Measurements from ENCODE around the gene MYL5. TPM values are rescaled to one million over a fixed set of nuclear protein-coding genes. Genes with fewer than 3 reads are reported as not detected.

MYL5 gene
- total and polyA plus RNA-seq, 2 of the 13 experiments (the other 11 are each of a cell fraction or from before 2014, with no cell fraction given) = 6.5 to 16.0 TPM

GRCh38 chr4:717601-718320 is 43.4 kb downstream of the MYL5 start (continued):
- TF ChIP-seq MXD4 (CRISPR knock-in tag; IDR thresholded peaks at IDR 0.05) (no peak), ZNF121 (CRISPR knock-in tag; IDR thresholded peaks at IDR 0.05) (no peak), ZNF768 (CRISPR knock-in tag; IDR thresholded peaks at IDR 0.05) (no peak), GRHL1 (CRISPR knock-in tag; conservative IDR thresholded peaks at IDR 0.05) (no peak), ZNF75D (CRISPR knock-in tag; IDR thresholded peaks at IDR 0.05; ENCODE audit: borderline replicate concordance) (no peak), CEBPZ (IDR thresholded peaks at IDR 0.05; ENCODE audit: low read length) (no peak)

- peaks cover 33% of the 10 kb centered on the region; the same call in 1 of the 2 replicates for H4K20me1 ChIP-seq (ENCODE audit: insufficient read depth, low read length)
- no peak overlapping the region for H3K4me2 ChIP-seq (ENCODE audit: low read depth, low read length)
- peaks cover 41% of the 10 kb centered on the region for H3K79me2 ChIP-seq (ENCODE audit: insufficient read depth, low read length)
- 94% methylated on average over 5 of the region's 8 CpGs for WGBS (ENCODE audit: low lambda C conversion rate)
- no peak for FAIRE-seq
- no peaks in the 10 kb centered on the region; a peak in 1 of 5 replicates for H3K27me3 ChIP-seq (ENCODE audit: control insufficient read depth in 1 of 2, insufficient read depth in 2 of 2, low read length in 2 of 2)
- H3K9me3 ChIP-seq (ENCODE audit: low read length) = no peaks in the 10 kb centered on the region
- ChIA-PET CTCF (ENCODE audit: low intra/inter-chr PET ratio, low total read pairs) (no interaction called here), POLR2A (no interaction called here)
- no peak for DNase-seq (ENCODE audit: low spot score)
- H3K27ac ChIP-seq (ENCODE audit: extremely low read length, insufficient read depth, low read length) = no peak overlapping the region
- ATAC-seq = no peak
- peaks cover 2% of the 10 kb centered on the region for H3K4me1 ChIP-seq (ENCODE audit: insufficient read depth, low read length)
- no peak overlapping the region for H3K4me3 ChIP-seq (replicated peaks in 1 of 3; ENCODE audit: insufficient read depth in 1 of 3, low read depth in 2 of 3, low read length in 3 of 3)
- intact Hi-C loops (cut with micrococcal nuclease; ENCODE audit: unreplicated experiment) = no loop called here
- no peak overlapping the region for H3K9ac ChIP-seq (ENCODE audit: insufficient read depth, low read depth, low read length)
- peaks cover 2% of the 10 kb centered on the region in 2 experiments; a peak in 2 of 5 replicates for H3K36me3 ChIP-seq (replicated peaks in 1 of 2; ENCODE audit: control insufficient read depth in 1 of 2, insufficient read depth in 2 of 2, low read length in 2 of 2)
- in situ Hi-C loops (cut with HindIII; ENCODE audit: extremely low pct_ligation_motif_present, low pct_unique_long_range_greater_than_20kb) = no loop called here
- no peak overlapping the region for H2AFZ ChIP-seq (ENCODE audit: low read length)
- no TSS peak for BruUV-seq (replicated peaks)
- TF ChIP-seq TCF12 (IDR thresholded peaks at IDR 0.05) (no peak), TCF12 (CRISPR knock-in tag; IDR thresholded peaks at IDR 0.05) (no peak), ATF3 (CRISPR knock-in tag; IDR thresholded peaks at IDR 0.05) (no peak), ZNF235 (CRISPR knock-in tag; IDR thresholded peaks at IDR 0.05; ENCODE audit: borderline replicate concordance) (no peak), ZNF446 (CRISPR knock-in tag; IDR thresholded peaks at IDR 0.05) (no peak), ZNF180 (CRISPR knock-in tag; IDR thresholded peaks at IDR 0.05; ENCODE audit: borderline replicate concordance, low read depth) (no peak), CCDC6 (CRISPR knock-in tag; IDR thresholded peaks at IDR 0.05) (no peak), NR2F6 (IDR thresholded peaks at IDR 0.05) (no peak), NR2F6 (CRISPR knock-in tag; IDR thresholded peaks at IDR 0.05) (no peak), TERF1 (CRISPR knock-in tag; IDR thresholded peaks at IDR 0.05) (no peak), KAT7 (CRISPR knock-in tag; IDR thresholded peaks at IDR 0.05; ENCODE audit: borderline replicate concordance) (no peak), SRSF1 (optimal IDR thresholded peaks at IDR 0.05; ENCODE audit: low read depth, low read length) (no peak)
These were observed 44.1 kb downstream of the MYL5 start for GRCh38 chr4:718460-718859.
